GM10266 (cell line): Measurements from ENCODE around the gene SBF2.
"Not testable (repeated sequence)": the region's sequence is repeated elsewhere in the genome, so short reads cannot be mapped to it uniquely, and the experiment has no call there.

Experiments
- DNase-seq: peaks from one replicate; pipeline ENCODE4 v3.0.0; 2012; ENCODE audit errors: extremely low spot score
- TF ChIP-seq, protein P1 (sequence below): IDR thresholded peaks from 2 replicates; pipeline ENCODE4 v1.5.1; 2012; ENCODE audit warnings: mild to moderate bottlenecking, low read depth; ENCODE audit not compliant: control insufficient read depth, insufficient read depth; ENCODE audit errors: missing control alignments

The SBF2 gene

DNA sequence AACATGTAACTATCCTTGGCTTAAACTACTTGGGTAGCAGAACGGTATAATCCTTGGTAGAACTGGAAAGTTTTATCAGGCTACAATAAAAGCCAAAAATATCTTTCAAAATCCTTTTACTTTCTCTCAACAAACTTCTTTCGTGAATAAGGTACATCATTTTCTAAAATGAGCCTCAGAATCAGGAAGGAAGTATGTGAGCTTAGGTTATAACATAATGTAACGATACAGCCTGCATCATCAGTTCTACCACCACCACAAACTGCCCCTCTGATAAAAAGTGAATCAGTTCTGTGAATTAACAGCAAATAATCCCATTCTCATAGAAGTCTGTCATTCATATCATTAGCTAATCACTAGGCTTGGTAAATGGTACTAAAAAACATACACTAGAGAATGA, 244.3 kb downstream of the SBF2 start:
- TF ChIP-seq, protein P1, sequence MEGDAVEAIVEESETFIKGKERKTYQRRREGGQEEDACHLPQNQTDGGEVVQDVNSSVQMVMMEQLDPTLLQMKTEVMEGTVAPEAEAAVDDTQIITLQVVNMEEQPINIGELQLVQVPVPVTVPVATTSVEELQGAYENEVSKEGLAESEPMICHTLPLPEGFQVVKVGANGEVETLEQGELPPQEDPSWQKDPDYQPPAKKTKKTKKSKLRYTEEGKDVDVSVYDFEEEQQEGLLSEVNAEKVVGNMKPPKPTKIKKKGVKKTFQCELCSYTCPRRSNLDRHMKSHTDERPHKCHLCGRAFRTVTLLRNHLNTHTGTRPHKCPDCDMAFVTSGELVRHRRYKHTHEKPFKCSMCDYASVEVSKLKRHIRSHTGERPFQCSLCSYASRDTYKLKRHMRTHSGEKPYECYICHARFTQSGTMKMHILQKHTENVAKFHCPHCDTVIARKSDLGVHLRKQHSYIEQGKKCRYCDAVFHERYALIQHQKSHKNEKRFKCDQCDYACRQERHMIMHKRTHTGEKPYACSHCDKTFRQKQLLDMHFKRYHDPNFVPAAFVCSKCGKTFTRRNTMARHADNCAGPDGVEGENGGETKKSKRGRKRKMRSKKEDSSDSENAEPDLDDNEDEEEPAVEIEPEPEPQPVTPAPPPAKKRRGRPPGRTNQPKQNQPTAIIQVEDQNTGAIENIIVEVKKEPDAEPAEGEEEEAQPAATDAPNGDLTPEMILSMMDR = no peak
- no peak for DNase-seq

DNA sequence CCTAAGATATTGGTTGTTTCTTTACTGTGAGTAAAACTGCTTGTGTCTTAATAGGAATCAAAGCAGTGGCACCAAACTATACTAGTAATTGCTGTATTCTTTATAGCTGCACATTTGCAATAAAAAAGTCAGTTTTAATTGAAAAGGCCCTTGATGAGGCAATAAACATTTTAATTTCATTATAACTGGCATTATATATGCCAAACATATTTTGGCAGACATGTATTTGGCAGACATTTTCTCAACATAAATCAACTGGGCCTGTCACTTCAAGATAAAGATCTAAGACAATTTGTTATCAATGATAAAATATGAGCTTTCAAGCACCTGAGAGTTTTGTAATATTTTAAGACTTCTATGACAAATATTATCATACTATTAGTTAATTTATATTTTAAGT, 245.7 kb downstream of the SBF2 start:
- TF ChIP-seq, protein P1 = no peak
- no peak for DNase-seq

DNA sequence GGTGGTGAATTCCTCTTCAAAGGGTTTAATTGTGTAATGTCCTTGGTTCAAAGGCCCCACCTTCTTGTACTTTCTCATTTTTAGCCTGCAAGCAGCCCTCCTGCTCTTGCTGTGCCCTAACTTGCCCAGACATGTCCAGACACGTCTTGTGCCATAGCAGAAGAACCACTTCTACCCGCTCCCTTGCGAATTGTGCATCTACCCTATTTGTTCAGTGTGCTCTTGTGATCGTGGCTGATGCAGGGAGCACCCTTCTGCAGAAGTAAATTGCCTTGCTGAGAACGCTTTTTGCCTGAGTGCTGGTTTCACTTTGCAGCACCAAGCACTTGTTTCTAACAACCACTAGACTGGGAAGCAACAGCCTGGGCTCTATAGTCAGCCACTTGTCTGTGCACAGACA, 249.4 kb downstream of the SBF2 start:
- TF ChIP-seq, protein P1 = no peak
- DNase-seq = no peak

DNA sequence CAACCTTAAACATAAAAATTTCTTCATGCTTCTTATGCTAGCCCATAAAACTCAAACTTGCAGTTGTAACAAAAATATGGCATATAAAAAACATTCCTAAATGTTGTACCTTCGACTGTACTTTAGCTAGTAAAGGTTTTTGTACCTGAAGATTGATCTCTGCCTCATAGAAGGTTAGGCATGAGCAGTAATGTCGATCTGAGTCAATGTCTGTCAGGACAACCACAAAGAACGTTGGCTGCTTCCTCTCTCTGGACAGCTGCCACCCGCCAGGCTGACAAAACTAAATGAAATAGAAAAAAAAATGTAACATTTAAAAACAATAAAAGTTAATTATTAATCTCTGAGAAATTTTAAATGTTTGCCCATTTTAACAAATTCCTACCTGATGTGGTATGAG, 251.3 kb downstream of the SBF2 start:
- DNase-seq = no peak
- TF ChIP-seq, protein P1 = no peak

DNA sequence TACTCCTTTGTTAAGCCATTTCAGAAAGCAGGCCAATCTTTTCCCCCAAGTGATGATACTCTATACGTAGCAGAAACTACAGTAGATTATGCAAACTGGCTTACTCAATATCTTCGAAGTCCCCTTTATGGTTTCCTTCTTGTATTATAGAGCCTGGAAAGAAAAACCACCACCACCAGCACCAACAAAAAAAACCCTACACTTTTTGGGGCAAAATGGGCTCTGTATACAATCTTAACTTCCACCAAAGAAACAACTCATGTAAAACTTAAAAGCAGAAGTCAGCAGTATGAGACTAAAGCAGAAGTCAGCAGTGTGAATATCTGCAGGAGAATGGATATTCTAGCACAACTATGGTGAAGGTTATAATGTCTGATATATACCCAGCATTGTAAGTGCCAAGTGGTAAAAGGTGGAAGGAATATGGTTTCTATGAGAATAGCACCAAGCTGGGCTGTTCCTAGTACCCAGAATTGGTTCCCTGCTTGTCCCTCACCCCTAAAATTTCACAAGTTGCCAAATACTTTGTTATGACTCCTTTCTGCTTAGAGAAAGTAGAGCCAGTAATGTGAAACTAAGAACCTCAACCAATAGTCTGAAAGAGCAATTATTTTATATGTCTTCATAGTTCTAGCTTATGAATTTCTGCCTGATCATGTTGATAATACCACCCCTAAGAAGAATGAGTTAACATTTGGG, 252.1 kb downstream of the SBF2 start:
- TF ChIP-seq, protein P1 = no peak
- DNase-seq = no peak

DNA sequence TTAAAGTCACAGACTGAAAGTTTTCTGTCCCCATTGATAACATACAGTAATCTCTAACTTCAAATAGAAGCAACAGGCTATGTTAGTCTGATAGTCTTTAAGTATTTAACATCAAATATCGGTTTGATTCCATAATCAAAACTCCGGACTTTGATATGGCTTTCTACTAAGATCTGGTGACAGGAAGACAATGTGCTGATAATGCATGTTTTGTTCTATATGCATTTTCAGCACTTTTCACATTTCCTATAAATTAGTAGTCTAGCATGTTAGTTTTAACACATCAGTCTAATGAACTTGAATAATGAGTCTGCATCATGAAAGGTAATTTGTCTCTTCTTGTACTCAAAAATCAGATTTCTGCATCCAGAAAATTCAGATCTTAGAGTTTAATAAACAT, 252.7 kb downstream of the SBF2 start:
- TF ChIP-seq, protein P1 = no peak
- no peak for DNase-seq

DNA sequence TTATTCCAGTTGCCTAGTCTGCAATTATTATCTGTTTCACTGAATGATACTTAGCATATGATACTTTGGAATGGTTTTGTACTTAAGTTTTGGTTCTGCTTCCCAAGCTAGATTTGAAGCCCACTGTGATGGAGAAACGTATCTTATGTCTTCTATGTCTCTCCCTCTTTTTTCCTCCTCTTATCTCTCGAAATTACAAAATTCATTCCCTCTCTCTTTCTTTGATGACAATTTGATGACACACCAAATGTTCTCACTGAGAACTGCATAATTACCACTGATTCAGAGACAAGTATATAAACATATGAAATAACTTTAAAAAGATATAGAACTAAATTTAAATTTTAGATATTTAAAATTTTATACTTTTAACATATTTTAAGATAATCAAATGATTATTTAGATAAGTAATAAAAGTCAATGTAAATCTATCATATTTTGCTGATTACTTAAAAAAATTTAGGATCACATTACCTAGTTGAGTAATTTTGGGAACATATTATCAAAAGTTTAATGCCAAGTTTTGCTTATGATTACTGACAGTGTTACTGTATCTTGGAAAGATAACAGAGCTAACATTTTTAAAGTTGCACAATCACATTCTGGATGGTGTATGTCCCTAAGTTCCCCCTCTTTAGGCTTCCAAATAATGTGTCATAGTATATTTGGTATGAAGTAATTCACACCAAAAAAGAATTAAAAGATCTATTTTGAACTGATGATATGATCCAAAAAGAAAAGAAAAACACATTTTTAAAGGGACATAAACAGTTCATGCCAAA, 255.3 kb downstream of the SBF2 start:
- DNase-seq = no peak

DNA sequence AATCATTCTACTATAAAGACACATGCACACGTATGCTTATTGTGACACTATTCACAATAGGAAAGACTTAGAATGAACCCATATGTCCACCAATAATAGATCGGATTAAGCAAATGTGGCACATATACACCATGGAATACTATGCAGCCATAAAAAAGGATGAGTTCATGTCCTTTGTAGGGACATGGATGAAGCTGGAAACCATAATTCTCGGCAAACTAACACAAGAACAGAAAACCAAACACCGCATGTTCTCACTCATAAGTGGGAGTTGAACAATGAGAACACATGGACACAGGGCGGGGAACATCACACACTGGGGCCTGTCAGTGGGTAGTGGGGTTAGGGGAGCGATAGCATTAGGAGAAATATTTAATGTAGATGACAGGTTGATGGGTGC, 258.1 kb downstream of the SBF2 start:
- DNase-seq = not testable (repeated sequence)

More for the DNA sequence above, 255.3 kb downstream of the SBF2 start:
- TF ChIP-seq, protein P1 = no peak
